ENCODE results near the gene POLR2F.

POLR2F gene

DNA sequence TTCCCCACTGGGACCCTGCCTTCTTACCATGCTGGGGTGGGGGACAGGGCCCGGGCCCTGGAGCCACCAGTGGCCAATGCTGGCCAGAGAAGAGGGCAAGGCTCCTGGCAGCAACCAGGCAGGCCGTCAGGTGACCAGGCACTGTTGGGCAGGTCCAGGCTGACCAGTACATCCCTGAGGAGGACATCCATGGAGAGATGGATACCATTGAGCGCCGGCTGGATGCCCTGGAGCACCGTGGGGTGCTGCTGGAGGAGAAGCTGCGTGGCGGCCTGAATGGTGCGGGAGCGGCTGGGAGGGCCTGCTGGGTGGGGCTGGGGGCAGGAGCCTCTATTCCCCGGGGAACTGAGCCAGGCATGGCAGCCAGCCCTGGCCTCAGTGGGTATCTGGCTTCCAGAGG lies 21.1 kb upstream of the POLR2F start:
- no peak overlapping the region for H3K27ac ChIP-seq
- TF ChIP-seq, protein P1, sequence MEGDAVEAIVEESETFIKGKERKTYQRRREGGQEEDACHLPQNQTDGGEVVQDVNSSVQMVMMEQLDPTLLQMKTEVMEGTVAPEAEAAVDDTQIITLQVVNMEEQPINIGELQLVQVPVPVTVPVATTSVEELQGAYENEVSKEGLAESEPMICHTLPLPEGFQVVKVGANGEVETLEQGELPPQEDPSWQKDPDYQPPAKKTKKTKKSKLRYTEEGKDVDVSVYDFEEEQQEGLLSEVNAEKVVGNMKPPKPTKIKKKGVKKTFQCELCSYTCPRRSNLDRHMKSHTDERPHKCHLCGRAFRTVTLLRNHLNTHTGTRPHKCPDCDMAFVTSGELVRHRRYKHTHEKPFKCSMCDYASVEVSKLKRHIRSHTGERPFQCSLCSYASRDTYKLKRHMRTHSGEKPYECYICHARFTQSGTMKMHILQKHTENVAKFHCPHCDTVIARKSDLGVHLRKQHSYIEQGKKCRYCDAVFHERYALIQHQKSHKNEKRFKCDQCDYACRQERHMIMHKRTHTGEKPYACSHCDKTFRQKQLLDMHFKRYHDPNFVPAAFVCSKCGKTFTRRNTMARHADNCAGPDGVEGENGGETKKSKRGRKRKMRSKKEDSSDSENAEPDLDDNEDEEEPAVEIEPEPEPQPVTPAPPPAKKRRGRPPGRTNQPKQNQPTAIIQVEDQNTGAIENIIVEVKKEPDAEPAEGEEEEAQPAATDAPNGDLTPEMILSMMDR (IDR thresholded peaks at IDR 0.05): no peak
- TF ChIP-seq ZFX (IDR thresholded peaks at IDR 0.05; ENCODE audit: borderline replicate concordance): no peak

DNA sequence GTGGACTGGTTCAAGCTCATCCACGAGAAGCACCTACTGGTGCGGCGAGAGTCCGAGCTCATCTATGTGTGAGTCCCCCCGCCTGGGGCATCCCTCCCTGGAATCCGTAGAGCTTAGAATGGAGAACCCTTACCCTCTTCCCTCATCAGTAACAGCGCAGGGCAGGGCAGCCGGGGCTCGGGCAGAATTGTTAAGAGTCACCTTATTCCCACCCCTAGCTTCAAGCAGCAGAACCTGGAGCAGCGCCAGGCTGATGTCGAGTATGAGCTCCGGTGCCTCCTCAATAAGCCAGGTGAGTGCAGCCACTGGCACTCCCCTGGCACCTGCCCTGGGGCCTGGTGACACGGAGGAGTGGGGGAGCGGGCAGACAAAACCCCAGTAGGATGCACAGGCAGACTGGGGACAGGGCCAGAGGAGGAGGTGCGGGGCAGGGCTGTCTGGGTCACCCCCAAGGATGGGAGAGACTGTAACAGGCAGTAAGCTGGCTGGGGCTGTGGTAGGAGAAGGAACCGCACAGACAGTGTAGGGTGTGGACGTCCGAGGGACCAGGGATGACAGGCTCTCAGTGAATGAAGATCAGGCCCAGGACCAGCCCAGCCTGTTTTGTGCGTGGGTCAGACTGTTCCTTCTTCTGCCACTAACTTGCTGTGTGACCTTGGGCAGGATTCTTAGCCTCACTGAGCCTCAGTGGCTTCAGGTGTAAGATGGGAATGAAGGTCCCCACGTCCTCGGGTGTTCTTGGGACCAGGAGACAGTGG lies 20.5 kb upstream of the POLR2F start:
- peak overlapping the region; percentile 61 for H3K27ac ChIP-seq
- no peak for TF ChIP-seq ZFX (IDR thresholded peaks at IDR 0.05; ENCODE audit: borderline replicate concordance)
- TF ChIP-seq, protein P1 (IDR thresholded peaks at IDR 0.05): no peak

DNA sequence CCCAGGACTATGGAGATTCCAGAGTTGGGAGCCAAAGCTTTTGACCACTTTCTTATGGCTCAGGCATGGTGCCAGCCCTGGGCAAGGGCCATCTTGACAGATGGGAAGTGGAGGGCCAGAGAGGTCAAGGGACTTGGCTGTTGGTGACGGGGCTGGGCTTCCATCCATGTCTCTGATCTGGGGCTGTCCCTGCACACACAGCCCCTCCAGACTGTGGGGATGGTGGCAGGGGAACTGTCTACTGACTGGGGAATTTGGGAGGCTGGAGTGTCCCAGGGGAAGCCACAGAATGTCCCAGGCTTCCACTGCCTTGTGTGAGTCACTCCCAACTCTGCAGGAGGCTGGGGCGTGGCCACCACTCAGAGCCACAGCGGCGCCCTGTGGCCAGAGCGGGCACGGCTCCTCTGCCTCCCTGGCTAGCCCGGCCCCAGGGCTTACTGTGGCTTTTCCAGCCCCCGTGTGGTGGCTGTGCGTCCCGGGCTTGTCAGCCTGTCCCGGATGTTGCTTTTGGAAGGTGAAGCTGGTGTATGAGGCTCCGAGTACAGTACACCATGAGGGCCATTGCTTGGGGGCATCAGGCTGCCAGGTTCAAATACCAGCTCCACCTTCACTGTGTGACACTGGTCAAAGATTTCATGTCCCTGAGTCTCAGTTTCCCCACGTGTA lies 19.7 kb upstream of the POLR2F start:
- H3K27ac ChIP-seq: peak overlapping the region; percentile 61
- no peak for TF ChIP-seq ZFX (IDR thresholded peaks at IDR 0.05; ENCODE audit: borderline replicate concordance)
- TF ChIP-seq, protein P1 (IDR thresholded peaks at IDR 0.05): peak; percentile 99

DNA sequence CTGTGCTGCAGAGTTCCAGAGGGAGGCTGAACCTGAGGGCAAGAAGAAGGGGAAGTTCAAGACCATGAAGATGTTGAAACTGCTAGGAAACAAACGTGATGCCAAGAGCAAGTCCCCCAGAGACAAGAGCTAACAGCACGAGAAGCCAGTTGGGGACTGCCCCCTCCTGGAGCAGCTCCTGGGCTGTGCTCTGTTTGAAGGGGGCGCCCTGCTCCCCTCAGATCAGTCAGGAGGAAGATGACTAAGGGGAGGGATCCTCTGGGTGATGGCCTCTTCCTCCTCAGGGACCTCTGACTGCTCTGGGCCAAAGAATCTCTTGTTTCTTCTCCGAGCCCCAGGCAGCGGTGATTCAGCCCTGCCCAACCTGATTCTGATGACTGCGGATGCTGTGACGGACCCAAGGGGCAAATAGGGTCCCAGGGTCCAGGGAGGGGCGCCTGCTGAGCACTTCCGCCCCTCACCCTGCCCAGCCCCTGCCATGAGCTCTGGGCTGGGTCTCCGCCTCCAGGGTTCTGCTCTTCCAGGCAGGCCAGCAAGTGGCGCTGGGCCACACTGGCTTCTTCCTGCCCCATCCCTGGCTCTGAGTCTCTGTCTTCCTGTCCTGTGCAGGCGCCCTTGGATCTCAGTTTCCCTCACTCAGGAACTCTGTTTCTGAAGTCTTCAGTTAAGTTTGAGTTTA lies 12.7 kb upstream of the POLR2F start:
- TF ChIP-seq, protein P1 (IDR thresholded peaks at IDR 0.05): no peak
- no peak overlapping the region for H3K27ac ChIP-seq

DNA sequence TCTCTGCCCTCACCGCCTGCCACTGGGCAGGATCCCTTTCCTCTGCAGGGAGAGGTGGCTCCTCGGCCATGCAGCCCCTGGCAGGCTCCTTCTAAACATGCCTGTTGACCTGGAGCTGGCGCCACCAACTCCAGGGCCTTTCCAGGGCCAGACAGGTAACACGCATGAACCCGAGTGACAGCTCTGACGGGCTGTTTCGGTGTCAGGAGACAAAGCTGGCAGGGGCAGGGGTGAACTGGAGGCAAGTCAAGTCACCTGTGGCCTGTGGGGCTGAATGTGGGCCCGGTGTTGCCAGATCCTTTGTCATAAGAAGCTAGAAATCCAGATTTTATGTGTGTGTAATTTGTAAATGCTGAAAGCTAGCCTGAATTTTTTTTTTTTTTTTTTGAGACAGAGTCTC lies 11.4 kb upstream of the POLR2F start:
- no peak overlapping the region for H3K27ac ChIP-seq
- no peak for TF ChIP-seq ZFX (IDR thresholded peaks at IDR 0.05; ENCODE audit: borderline replicate concordance)
- TF ChIP-seq, protein P1 (IDR thresholded peaks at IDR 0.05): no peak

DNA sequence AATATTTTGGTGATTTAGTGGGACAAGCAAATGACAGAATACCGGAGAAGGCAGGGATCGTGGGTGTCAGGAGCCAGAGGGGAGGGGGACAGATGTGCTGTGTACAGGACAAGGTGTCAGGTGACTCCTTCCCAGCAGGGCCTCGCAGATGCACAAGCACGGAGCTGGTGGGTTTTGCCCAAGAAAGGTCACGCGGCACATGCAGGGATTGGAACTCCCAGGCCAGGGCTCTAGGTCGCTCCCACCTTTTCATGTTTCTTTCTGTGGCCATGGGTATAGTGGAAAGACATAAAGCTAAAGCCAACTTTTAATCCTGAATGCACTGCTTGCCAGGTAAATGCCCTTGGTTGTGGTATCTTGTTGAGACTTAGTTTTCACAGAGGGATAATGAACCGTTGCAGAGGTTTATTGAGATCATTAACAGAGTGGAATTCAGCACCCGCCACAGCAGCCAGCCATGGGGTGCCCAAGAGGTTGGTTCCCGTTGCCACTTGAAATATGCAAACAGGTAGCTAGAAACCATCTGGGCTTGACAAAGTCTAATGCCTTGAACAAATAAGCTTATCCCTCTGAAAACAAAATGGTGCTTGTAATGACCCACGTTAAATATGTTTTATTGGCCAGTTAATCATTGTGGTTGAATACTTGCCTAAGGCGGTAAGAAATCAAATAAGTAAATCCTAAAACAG lies 10.2 kb upstream of the POLR2F start:
- H3K27ac ChIP-seq: peak overlapping the region; percentile 59
- TF ChIP-seq ZFX (IDR thresholded peaks at IDR 0.05; ENCODE audit: borderline replicate concordance): no peak
- TF ChIP-seq, protein P1 (IDR thresholded peaks at IDR 0.05): no peak

All from 22Rv1 (cell line).